ENCODE data around the gene DLG5. TPM values are rescaled to one million over a fixed set of nuclear protein-coding genes. Genes with fewer than 3 reads are reported as not detected.
A peak's percentile ranks its signal among the peaks of the same experiment; 100 is the strongest.

Gene DLG5
- total RNA-seq, 1 donor = 39.7 TPM

- TF ChIP-seq CTCF (IDR thresholded peaks at IDR 0.05; ENCODE audit: insufficient read depth, low read depth, low read length) = no peak
- DNase-seq (ENCODE audit: low read depth) = no peak
- no peak overlapping the region for H3K4me3 ChIP-seq (ENCODE audit: low read depth, low read length)
Observed at GRCh38 chr10:77922566-77923179, 3.9 kb downstream of the DLG5 start.

DNA sequence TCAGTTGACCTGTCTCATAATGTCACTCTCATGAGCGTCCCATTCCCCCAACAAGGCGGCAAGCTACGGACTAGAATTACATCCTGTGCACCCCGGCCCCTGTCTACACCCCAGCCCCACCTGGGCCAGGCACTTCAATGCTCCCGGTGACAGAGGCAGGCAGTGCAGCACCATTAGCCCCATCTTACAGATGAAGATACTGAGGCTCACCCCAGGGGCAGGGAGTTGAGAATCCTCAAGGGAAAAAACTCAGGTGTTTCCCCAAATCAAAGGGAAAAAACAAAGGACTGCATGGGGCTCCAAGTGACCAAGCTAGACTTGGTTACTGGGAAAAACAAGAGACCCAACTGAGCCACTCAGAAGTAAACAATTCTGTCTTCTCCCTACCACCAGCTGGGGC, 4.5 kb downstream of the DLG5 start:
- TF ChIP-seq CTCF (IDR thresholded peaks at IDR 0.05; ENCODE audit: insufficient read depth, low read depth, low read length) = no peak
- no peak for DNase-seq (ENCODE audit: low read depth)
- H3K4me3 ChIP-seq (ENCODE audit: low read depth, low read length) = no peak overlapping the region

- no peak for DNase-seq (ENCODE audit: low read depth)
- no peak for TF ChIP-seq CTCF (IDR thresholded peaks at IDR 0.05; ENCODE audit: insufficient read depth, low read depth, low read length)
- H3K4me3 ChIP-seq (ENCODE audit: low read depth, low read length) = no peak overlapping the region
Observed at GRCh38 chr10:77921395-77921794, 5.2 kb downstream of the DLG5 start.

GRCh38 chr10:77920495-77920894, 6.1 kb downstream of the DLG5 start:
- no peak for TF ChIP-seq CTCF (IDR thresholded peaks at IDR 0.05; ENCODE audit: insufficient read depth, low read depth, low read length)
- no peak for DNase-seq (ENCODE audit: low read depth)

GRCh38 chr10:77919713-77920108, 6.8 kb downstream of the DLG5 start:
- no peak overlapping the region for H3K4me3 ChIP-seq (ENCODE audit: low read depth, low read length)
- peak; percentile 82 for DNase-seq (ENCODE audit: low read depth)
- TF ChIP-seq CTCF (IDR thresholded peaks at IDR 0.05; ENCODE audit: insufficient read depth, low read depth, low read length) = no peak

More at GRCh38 chr10:77920495-77920894, 6.1 kb downstream of the DLG5 start:
- H3K4me3 ChIP-seq (ENCODE audit: low read depth, low read length) = no peak overlapping the region

GRCh38 chr10:77915319-77916105, 11.0 kb downstream of the DLG5 start:
- TF ChIP-seq CTCF (IDR thresholded peaks at IDR 0.05; ENCODE audit: insufficient read depth, low read depth, low read length) = no peak
- H3K4me3 ChIP-seq (ENCODE audit: low read depth, low read length) = no peak overlapping the region
- DNase-seq (ENCODE audit: low read depth) = peak; percentile 72

All from fibroblast of villous mesenchyme (primary cell).